Activated CD8-positive, alpha-beta memory T cell treated with anti-CD3 and anti-CD28 coated beads for 48 hours (primary cell): ENCODE data around the gene HTT-AS.

ENCODE experiments used
- DNase-seq, 3 experiments: peaks; one replicate each; pipeline ENCODE4 v3.0.0-alpha.2; 2020; ENCODE audit warnings: low read depth in 2 of 3, low spot score in 2 of 3

Gene HTT-AS

DNA sequence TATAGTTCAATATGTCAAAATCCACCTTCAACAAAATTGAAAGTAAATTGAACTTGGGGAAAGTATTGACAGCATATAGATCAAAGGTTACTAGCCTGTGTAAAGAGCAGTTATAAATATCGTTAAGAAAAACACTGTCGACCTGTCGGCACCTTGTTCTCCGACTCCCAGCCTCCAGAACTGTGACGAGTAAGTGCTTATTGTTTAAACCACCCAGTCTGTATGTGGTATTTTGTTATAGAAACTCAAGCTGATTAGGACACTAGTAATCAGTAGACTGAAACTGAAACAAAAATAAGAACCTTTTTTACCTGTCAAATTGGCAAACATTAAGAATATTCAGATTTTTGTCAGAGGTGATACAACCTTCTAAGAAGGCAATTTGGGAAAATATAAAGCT, 17.1 kb upstream of the HTT-AS start:
- DNase-seq, result no peak

DNA sequence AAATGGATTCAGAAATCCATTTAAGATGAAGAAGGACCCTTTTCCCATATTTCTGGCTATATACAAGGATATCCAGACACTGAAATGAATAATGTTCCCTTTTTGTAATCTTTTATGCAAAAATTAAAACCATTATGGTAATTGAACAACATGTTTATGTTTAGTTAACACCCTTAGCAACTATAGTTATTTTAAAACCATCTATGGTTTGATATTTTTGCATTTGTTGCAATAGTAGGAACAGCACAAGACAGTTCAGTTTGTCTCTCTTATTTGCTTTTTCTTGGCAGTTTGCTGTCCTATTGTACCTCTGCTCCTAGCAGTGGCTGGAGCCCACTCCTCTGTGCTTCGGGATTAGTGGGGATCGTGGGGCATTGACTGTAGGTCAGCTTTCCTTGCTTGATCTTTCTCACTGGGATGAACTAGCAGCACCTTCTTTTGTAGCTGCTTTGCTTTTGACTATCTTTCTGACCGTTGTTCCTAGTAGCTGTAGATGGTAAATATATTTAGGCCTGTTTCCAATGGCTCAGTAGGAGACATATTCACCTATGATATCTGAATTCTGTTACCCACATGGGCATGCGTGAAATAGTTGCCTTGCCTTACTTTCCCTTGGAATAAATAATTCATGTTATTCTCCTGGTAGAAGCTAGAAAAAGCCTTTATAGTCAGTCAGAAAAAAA, 12.9 kb upstream of the HTT-AS start:
- no peak for DNase-seq

GRCh38 chr4:3085948-3086670, 11.8 kb upstream of the HTT-AS start:
- no peak for DNase-seq

- DNase-seq, result no peak
Observed at GRCh38 chr4:3083732-3084131, 9.4 kb upstream of the HTT-AS start.

DNA sequence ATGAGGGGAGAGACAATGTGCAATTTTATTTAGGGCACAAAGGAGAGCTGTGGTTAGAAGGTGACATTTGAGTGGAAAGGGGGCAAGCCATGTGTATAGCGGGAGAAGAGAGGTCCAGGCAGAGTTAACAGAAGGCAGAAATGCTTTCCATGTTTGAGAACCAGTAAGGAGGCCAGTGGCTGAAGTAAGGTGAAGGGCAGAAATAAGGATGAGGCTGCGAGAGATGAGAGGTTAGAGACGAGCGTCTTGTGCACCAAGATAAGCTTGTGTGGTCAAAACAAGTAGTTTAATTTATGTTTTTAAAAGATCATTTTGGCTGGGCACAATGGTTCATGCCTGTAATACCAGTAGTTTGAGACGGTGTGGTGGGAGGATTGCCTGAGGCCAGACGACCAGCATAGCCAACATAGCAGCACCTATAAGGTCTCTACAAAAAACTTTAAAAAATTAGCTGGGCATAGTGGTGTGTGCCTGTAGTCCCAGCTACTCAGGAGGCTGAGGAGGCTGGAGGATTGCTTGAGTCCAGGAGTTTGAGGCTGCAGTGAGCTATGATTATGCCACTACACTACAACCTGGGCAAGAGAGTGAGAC, 8.7 kb upstream of the HTT-AS start:
- no peak for DNase-seq

GRCh38 chr4:3079694-3080123, 5.4 kb upstream of the HTT-AS start:
- DNase-seq, result no peak

- DNase-seq, result no peak
Observed at GRCh38 chr4:3077796-3078195, 3.5 kb upstream of the HTT-AS start.

- no peak for DNase-seq
Observed at GRCh38 chr4:3075652-3075981, 1.3 kb upstream of the HTT-AS start.

- DNase-seq, result peak in 1 of 3 experiments; percentile 11
Observed at GRCh38 chr4:3074846-3075651, 711 bp upstream of the HTT-AS start.

GRCh38 chr4:3073158-3074077, 920 bp downstream of the HTT-AS start:
- peak in 1 of 3 experiments; percentile 7 for DNase-seq

GRCh38 chr4:3071811-3072210, 2.5 kb downstream of the HTT-AS start:
- DNase-seq, result no peak

DNA sequence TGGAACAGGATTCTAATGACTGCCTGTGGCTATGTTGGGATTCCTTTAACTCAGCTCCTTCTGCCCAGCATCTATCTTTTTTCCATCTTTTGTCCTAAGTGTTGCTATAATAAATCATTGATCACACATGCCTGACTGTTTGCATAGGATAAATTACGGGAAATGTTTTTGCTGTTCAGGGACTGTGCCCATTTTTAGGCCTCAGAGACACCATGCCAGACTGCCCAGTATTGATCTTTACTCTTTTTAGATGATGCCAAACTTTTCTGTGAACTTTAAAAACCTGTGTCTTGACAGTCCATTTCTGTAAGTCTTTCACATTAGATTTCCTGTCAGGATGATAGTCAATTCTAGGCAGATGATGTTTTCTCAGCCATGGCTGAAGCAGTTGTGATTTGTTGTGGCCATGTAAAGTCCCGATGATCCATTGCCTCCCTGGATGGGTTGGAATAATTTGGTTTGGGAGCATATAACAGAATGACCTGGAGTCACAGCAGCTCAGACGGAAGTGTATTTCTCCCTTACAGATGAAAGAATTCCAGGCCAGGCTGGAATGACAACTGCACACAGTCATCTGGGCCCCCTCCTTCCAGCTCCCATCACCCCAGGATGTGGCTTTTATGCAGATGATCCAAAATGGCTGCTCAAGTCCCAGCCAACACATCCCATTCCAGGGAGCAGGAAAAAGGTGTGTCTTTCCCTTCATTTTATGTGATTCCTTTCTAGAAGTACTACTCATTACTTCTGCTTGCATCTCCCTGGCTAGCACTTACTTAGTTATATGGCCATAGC, 3.4 kb downstream of the HTT-AS start:
- DNase-seq, result no peak

GRCh38 chr4:3069661-3070199, 4.6 kb downstream of the HTT-AS start:
- DNase-seq, result no peak

- DNase-seq, result no peak
Observed at GRCh38 chr4:3067473-3068001, 6.8 kb downstream of the HTT-AS start.

DNA sequence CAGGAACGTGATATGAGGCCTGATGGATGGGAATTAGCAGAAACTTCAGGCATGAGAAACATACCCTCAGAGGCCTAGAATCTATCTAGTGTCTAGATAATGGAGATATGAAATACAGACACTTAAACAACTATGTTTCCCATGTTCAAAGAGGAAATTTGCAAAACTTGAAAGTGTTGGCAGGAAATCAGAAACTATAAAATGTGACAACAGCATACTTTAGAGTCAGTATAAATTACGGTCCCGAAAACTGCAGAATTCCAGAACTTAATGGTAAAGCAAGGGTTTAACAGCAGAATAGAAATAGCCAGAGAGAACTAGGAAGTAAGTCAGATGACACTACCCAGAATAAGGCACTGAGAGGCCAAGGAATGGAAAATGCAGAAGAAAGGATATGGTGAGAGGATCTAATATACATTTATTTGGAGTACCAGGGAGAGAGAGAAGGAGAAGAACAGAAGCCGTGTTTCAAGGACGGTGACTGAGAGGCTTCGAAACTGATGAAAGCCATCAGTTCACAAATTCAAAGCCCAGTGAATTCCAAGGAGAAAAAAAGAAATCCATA, 7.4 kb downstream of the HTT-AS start:
- no peak for DNase-seq

GRCh38 chr4:3065551-3065950, 8.8 kb downstream of the HTT-AS start:
- DNase-seq, result no peak

DNA sequence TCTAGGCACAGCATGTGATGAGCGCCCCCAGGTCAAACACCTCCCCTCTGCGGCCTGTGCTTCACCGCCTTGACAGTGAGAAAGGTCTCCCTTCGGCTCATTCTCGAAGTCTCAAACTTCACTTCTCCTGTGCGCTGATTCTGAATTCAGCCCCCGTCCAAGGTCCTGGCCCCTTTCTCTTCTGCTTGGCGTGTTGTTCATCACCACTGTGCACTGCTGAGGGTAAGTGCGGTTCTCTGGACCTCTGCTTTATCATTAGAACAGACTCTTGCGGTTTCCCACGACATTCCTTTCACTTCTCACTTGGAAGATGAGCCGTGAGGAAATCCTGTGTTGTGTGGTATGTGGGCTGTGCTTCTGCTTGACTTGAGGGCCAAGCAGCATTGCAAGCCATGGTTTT, 11.9 kb downstream of the HTT-AS start:
- no peak for DNase-seq

- DNase-seq, result no peak
Observed at GRCh38 chr4:3060946-3061345, 13.4 kb downstream of the HTT-AS start.

DNA sequence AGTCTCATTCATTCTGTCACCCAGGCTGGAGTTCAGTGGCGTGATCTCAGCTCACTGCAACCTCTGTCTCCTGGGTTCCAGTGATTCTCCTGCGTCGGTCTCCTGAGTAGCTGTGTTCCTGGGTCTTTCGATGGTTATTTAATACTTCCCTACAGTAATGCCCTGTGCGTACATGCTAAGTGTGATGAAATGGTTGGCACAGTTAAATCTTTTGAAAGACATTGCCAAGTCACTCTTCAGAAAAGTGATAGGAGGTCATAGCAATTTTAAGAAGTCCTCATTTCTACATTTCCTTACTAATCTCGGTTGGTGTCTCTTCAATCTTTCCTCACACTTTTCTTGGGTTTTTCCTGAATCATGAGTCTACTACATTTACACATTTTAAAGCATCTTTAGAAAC, 14.4 kb downstream of the HTT-AS start:
- DNase-seq, result no peak
